Skin of body (tissue), 2 donors: Measurements from ENCODE around the gene CACNB2. TPM values are rescaled to one million over a fixed set of nuclear protein-coding genes. Genes with fewer than 3 reads are reported as not detected.
"Not testable (repeated sequence)": the region's sequence is repeated elsewhere in the genome, so short reads cannot be mapped to it uniquely, and the experiment has no call there.

ENCODE experiments used
- DNase-seq: peaks from one replicate; lab custom pipeline; 2025; lab: John Stamatoyannopoulos, UW
- total RNA-seq: library from RNA; depleted of rRNA; stranded (reverse); fragments of >200 nt; gene quantifications from one replicate; pipeline ENCODE4 v1.2.3, GENCODE V29; 2014

Gene CACNB2
- total RNA-seq, 1 donor from 2014 or later = 2.6 TPM

- DNase-seq = no peak
Observed at GRCh38 chr10:18563003-18563726, 422.9 kb downstream of the CACNB2 start.

DNA sequence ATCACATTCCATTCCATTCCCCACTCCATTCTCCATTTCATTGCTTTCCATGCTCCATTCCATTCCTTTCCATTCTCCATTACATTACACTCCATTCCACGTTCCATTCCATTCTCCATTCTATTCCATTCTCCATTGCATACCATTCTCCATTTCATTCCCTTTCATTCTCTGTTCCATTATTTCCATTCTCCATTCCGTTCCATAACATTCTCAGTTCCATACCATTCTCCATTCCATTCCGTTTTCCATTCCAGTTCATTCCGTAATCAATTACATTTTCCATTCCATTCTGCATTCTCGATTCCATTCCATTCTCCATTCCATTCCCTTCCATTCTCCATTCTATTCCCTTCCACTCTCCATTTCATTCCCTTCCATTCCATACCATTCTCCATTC lies 424.8 kb downstream of the CACNB2 start:
- no peak for DNase-seq

- no peak for DNase-seq
Observed at GRCh38 chr10:18566177-18566576, 426.0 kb downstream of the CACNB2 start.

- DNase-seq = no peak
Observed at GRCh38 chr10:18567343-18567856, 427.2 kb downstream of the CACNB2 start.

GRCh38 chr10:18570386-18570785 lies 430.2 kb downstream of the CACNB2 start:
- not testable (repeated sequence) for DNase-seq

- no peak for DNase-seq
Observed at GRCh38 chr10:18571076-18571475, 430.9 kb downstream of the CACNB2 start.

- no peak for DNase-seq
Observed at GRCh38 chr10:18571780-18572179, 431.6 kb downstream of the CACNB2 start.

DNA sequence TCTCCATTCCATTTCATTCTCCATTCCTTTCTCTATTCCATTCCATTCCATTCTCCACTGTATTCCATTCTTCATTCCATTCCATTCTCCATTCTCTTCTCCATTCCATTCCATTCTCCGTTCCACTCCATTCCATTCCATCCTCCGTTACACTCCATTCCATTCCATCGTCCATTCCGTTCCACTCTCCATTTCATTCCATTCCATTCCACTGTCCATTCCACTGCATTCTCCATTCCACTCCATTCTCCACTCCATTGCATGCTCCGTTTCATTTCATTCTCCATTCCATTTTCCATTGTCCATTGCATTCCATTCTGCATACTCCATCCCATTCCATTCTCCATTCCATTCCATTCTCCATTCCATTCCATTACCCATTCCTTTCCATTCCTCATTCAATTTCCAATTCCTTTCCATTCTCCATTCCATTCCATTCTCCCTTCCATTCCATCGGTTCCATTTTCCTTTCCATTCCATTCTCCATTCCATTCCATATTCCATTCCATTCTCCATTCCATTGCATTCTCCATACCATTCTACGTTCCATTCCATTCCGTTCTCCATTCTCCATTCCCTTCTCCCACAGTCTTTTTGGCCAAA lies 432.8 kb downstream of the CACNB2 start:
- DNase-seq = no peak

DNA sequence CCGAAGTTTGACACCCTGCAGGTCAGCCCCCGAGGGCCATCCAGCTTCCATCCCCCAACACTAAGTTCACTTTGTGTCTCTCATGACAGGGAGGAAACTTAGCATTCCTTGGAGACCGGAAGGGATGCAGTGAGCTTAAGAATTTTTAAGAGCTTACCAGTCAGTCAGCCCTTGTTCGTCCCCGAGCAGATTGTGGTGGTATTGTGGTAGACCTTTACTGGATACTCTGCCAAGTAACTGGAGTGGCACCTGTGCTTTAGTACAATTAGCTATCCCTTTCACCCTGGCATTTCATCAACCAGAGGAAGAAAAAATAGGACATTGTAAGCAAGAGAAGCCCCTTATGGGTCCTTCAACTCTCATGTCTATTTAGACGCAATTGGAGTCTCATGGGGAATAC lies 436.4 kb downstream of the CACNB2 start:
- no peak for DNase-seq

DNA sequence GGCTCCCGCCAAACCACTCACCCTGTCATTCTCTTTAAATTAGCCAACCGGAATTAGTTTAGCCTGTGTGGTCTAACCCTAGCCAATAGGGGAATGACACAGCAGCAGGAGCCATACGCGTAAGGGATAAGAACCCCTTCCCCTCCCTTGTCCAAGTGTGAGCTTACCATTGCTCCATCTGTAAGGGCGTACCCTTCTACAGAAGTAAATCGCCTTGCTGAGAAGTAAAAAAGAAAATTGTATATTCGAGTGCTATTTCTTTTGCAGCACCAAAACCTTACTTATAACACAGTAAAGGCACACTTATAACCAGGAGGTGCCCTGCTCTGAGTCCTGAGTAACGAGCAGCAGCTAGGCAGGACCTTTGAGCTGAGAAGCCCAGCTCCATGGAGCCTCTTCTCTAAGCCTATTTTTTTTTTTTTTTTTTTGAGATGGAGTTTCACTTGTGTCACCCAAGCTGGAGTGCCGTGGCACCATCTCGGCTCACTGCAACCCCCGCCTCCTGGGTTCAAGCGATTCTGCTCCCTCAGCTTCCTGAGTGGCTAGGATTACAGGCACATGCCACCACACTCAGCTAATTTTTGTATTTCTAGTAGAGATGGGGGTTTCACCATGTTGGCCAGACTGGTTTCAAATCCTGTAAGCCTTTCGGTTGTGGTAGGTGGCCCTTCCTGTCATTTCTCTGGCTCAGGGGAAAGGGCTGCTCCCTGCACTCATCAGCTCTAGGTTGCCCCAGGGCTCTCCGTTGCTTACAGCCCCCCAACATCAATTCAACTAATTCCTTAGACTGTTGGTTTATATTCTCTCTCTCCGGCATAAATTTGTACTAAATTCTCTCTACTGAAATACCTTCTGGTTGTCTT lies 437.8 kb downstream of the CACNB2 start:
- no peak for DNase-seq

DNA sequence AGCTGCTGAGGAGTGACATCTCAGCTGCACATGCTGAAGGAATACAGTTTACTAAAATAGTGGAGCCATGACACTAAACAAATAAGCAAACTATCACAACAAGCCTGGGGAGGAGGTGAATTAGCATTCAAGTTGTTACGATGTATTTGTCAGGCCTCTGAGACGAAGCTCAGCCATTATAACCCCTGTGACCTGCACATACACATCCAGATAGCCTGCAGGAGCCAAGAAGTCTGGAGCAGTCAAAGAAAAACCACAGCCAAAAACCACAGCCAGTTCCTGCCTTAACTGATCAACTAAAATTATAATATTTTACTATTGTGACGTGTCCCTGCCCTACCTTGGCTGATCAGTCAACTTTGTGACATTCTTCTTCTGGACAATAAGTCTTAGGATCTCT lies 442.6 kb downstream of the CACNB2 start:
- no peak for DNase-seq

DNA sequence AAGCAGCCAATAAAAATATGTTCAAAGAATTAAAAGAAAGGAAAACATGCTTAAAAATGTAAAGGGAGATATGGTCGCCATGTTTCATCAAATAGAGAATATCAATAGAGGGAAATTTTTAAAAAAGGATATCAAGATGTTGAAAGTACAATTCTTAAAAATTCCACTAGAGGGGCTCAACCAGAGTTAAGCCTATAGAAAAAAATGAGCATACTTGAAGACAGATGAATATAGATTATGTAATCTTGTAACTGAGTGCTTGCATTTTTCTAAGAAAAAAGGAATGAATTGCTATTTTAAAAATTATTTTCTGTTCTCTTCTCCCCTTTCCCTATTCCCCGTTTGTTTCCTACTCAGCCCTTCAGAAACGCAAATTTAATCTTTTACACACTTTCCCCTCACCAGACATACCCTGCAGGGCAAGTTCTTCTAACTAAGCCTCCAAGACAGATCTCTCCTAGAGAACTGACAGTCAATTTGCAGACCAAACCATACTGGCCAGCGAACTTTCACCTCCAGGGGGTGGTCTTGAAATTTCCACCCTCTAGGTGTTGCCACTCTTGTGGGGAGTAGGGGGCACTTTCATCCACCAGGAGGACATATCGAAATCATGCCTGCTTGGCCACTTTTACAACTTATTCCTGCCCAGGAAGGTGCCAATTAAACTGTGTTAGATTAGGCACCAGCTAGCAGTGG lies 443.5 kb downstream of the CACNB2 start:
- DNase-seq = no peak

DNA sequence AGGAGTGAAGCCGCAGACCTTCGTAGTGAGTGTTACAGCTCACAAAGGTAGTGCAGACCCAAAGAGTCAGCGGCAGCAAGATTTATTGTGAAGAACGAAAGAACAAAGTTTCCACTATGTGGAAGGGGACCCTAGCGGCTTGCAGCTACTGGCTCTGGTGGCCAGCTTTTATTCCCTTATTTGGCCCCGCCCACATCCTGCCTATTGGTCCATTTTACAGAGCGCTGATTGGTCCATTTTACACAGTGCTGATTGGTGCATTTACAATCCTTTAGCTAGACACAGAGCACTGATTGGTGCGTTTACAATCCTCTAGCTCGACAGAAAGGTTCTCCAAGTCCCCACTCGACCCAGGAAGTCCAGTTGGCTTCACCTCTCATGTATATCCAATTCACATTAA lies 446.4 kb downstream of the CACNB2 start:
- not testable (repeated sequence) for DNase-seq

- DNase-seq = not testable (repeated sequence)
Observed at GRCh38 chr10:18591141-18591540, 450.9 kb downstream of the CACNB2 start.

Other genes starting within 250 kb of the CACNB2 start
- 0.10 TPM for gene SLC39A12, start 188.5 kb upstream of the CACNB2 start, total RNA-seq